Coronary artery (tissue), 2 donors: Measurements from ENCODE around the gene CELF5.

Experiments
- DNase-seq: peaks from one replicate; pipeline ENCODE4 v3.0.0-alpha.2; 2017; ENCODE audit warnings: low spot score
- H3K27ac ChIP-seq, 2 donors: fragments of 200-600 bp; sonication (generic); one replicate each; pipeline ENCODE4 v1.5.1; 2016 to 2019
- H3K4me3 ChIP-seq: fragments of 200-600 bp; sonication (generic); 2 replicates; pipeline ENCODE4 v1.5.1; 2016; ENCODE audit warnings: mild to moderate bottlenecking, moderate library complexity
- TF ChIP-seq, protein P1 (sequence below): fragments of 200-600 bp; sonication (generic); IDR thresholded peaks from one replicate; pipeline ENCODE4 v1.5.1; 2019; ENCODE audit warnings: antibody characterized with exemption

Gene CELF5

DNA sequence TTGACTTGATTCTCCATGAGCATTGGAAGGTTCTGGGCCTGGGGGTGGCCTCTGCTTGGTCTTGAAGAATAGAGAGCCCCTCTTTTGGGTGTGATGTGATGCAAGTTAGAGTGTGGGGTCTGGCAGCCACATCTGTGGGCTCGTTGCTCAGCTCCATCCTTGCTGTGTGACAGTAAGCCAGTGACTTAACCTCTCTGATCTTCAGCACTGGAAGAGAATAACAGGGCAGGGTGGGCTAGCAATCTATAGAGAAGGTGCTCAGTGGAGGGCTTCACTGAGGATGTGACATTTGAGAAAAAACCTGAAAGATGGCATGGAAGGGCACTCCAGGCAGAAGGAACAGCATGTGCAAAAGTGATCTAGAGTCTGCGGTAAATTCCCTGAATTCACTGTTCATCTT, 28.2 kb downstream of the CELF5 start:
- Histone ChIP-seq H3K27ac (no peak overlapping the region), H3K4me3 (no peak overlapping the region)
- TF ChIP-seq, protein P1, sequence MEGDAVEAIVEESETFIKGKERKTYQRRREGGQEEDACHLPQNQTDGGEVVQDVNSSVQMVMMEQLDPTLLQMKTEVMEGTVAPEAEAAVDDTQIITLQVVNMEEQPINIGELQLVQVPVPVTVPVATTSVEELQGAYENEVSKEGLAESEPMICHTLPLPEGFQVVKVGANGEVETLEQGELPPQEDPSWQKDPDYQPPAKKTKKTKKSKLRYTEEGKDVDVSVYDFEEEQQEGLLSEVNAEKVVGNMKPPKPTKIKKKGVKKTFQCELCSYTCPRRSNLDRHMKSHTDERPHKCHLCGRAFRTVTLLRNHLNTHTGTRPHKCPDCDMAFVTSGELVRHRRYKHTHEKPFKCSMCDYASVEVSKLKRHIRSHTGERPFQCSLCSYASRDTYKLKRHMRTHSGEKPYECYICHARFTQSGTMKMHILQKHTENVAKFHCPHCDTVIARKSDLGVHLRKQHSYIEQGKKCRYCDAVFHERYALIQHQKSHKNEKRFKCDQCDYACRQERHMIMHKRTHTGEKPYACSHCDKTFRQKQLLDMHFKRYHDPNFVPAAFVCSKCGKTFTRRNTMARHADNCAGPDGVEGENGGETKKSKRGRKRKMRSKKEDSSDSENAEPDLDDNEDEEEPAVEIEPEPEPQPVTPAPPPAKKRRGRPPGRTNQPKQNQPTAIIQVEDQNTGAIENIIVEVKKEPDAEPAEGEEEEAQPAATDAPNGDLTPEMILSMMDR, result no peak
- no peak for DNase-seq

DNA sequence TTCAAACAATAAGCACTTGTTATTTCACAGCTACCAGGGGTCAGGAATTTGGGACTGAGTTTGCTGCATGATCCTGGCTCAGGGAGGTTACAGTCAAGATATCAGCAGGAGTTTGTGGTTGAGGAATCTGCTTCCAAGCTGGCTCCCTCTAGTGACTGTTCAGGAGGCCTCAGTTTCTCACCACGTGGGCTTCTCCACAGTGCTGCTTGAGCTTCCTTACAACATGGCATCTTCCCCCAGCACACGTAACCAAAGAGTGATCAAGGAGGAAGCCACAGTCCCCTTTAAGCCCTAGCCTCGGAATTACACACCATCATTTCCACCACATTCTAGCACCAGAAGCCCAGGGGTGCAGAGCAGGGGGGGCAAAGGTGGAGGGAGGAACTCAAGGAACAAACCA, 28.8 kb downstream of the CELF5 start:
- TF ChIP-seq, protein P1, result no peak
- Histone ChIP-seq H3K4me3 (no peak overlapping the region), H3K27ac (no peak overlapping the region)
- DNase-seq, result no peak

DNA sequence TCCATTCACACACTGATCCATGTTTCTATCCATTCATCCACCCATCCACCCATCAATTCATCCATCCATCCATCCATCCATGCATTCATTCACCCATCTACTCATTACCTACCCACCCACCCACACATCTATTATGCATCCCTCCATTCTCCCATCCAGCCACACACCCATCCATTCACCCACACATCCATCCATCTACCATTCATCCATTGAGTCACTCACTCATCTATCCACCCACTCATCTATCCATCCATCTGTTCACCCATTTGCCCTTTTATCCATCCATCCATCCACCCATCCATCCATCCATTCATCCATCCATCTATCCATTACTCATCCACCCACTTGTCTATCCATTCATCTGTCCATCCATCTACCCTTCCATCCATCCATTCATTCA, 30.1 kb downstream of the CELF5 start:
- Histone ChIP-seq H3K4me3 (no peak overlapping the region), H3K27ac (no peak overlapping the region)
- TF ChIP-seq, protein P1, result no peak
- no peak for DNase-seq

DNA sequence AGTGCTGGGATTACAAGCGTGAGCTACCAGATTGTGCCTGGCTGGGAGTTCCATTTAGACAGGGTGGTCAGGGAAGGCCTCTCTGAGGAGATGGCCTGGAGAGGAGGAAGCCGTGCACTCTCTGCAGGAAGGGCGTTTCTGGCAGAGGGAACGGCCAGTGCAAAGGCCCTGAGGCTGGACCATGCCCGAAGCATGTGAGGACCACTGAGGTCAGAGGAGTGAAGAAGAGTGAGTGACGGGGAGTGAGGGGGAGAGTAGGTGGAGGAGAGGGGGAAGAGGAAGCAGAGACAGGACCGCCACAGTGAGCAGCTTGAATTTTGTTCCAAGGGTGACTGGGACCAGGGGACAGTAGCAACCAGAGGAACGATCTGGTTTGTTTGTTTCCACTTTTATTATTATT, 32.6 kb downstream of the CELF5 start:
- Histone ChIP-seq H3K4me3 (no peak overlapping the region), H3K27ac (no peak overlapping the region)
- DNase-seq, result no peak
- TF ChIP-seq, protein P1, result no peak

DNA sequence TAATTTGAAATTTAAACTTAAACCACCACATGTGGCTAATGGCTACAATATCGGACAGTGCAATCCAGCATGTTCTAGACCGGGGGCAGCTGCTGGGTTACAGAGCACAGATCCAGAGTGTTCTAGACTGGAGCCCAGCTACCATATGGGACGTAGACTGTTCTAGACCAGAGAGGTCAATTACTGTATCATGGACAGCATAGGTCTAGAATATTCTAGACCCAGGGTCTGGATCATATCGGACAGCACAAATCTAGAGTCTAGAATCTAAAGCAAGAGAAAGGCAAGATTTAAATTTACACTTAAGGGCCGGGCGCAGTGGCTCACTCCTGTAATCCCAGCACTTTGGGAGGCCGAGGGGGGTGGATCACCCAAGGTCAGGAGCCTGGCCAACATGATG, 37.9 kb downstream of the CELF5 start:
- Histone ChIP-seq H3K27ac (no peak overlapping the region), H3K4me3 (no peak overlapping the region)
- no peak for DNase-seq
- TF ChIP-seq, protein P1, result no peak

DNA sequence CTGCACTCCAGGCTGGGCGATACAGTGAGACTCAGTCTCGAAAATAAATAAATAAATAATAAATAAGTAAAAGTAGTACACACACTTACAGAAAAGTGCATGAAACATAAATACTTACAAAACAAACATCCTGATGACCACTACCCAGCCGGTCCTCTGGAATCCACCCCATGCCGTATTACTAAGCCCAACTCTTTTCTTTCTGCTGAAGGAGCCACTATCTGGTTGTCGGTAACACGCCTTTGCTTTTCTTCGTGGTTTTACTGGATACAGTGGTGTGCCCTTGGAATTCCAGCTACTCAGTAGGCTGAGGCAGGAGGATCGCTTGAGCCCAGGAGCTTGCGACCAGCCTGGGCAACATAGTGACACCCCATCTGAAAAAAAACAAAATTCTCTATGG, 39.4 kb downstream of the CELF5 start:
- no peak for DNase-seq
- H3K4me3 ChIP-seq, result no peak overlapping the region
- no peak overlapping the region for H3K27ac ChIP-seq
- TF ChIP-seq, protein P1, result no peak

DNA sequence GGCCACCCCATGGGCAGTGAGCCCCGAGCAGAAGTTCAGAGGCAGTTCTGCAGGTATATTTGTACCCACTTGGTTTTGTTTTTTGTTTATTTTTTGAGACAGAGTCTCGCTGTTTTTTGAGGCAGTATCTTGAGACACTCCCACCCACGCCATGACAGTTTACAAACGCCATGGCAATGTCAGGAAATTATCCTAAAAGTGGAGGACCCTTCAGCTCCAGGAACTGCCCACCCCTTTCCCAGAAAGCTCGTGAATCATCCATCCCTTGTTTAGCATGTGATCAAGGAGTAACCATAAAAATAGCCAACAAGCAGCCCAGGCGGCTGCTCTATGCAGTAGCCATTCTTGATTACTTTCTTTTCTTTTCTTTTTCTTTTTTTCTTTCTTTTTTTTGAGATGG, 41.0 kb downstream of the CELF5 start:
- no peak for DNase-seq
- Histone ChIP-seq H3K27ac (no peak overlapping the region), H3K4me3 (no peak overlapping the region)
- TF ChIP-seq, protein P1, result no peak
